GM12892 (cell line): ENCODE results near the gene MEN1.

ENCODE experiments used
- POLR2AphosphoS5 ChIP-seq: IDR thresholded peaks from 2 replicates; pipeline ENCODE4 v1.6.1; 2011; ENCODE audit warnings: low read depth, low read length, control low read depth
- TAF1 ChIP-seq: IDR thresholded peaks from 2 replicates; pipeline ENCODE4 v1.6.1; 2011; ENCODE audit warnings: low read depth, mild to moderate bottlenecking, control low read depth, low read length, borderline replicate concordance

- no peak for TF ChIP-seq POLR2AphosphoS5
- TF ChIP-seq TAF1, result no peak
These were observed 33.5 kb upstream of the MEN1 start for GRCh38 chr11:64843686-64844329.
